H1 (cell line): ENCODE measurements around the gene FOXB1. TPM values are rescaled to one million over a fixed set of nuclear protein-coding genes. Genes with fewer than 3 reads are reported as not detected.
A peak's percentile ranks its signal among the peaks of the same experiment; 100 is the strongest.

Experiments used
- CHD2 ChIP-seq: IDR thresholded peaks from 2 replicates; pipeline ENCODE4 v1.6.1; 2012; ENCODE audit warnings: low read length, improper control_type of control experiment
- CTBP2 ChIP-seq: IDR thresholded peaks from 2 replicates; pipeline ENCODE4 v1.7.0; 2011; ENCODE audit warnings: borderline replicate concordance, mild to moderate bottlenecking, moderate library complexity, mixed read lengths, low read length; ENCODE audit not compliant: insufficient read depth, insufficient read length
- EP300 ChIP-seq, 2 experiments: IDR thresholded peaks; 1 replicate in 1 of 2; 2 replicates in 1 of 2; pipeline ENCODE4 v1.6.1; 2011 to 2012; ENCODE audit warnings: low read depth in 2 of 2, low read length in 2 of 2, mild to moderate bottlenecking in 2 of 2, borderline replicate concordance in 1 of 2, inconsistent platforms in 1 of 2, moderate library complexity in 1 of 2
- HDAC6 ChIP-seq: IDR thresholded peaks from one replicate; pipeline ENCODE4 v1.7.1; 2012; ENCODE audit warnings: low read depth, mild to moderate bottlenecking, inconsistent platforms, low read length, moderate library complexity
- JUND ChIP-seq: IDR thresholded peaks from 2 replicates; pipeline ENCODE4 v1.6.1; 2011; ENCODE audit warnings: mild to moderate bottlenecking, improper control_type of control experiment, low read length
- KDM4A ChIP-seq: IDR thresholded peaks from one replicate; pipeline ENCODE4 v1.7.1; 2012; ENCODE audit warnings: low read depth, mild to moderate bottlenecking, moderate library complexity, low read length, inconsistent platforms; ENCODE audit not compliant: severe bottlenecking
- KDM5A ChIP-seq: fragments of 200-600 bp; IDR thresholded peaks from 2 replicates; pipeline ENCODE4 v1.7.1; 2012; ENCODE audit warnings: mild to moderate bottlenecking, low read length, inconsistent platforms, mixed read lengths
- MAFK ChIP-seq: IDR thresholded peaks from 2 replicates; pipeline ENCODE4 v1.6.1; 2012; ENCODE audit warnings: low read depth, mild to moderate bottlenecking, improper control_type of control experiment, low read length
- NRF1 ChIP-seq: IDR thresholded peaks from 2 replicates; pipeline ENCODE4 v1.6.1; 2011; ENCODE audit warnings: mild to moderate bottlenecking, low read depth, low read length, improper control_type of control experiment
- PHF8 ChIP-seq: fragments of 200-600 bp; sonication (generic); conservative IDR thresholded peaks from 2 replicates; pipeline ENCODE4 v1.7.1; 2012; ENCODE audit warnings: low read depth, mild to moderate bottlenecking, inconsistent platforms, low read length, moderate library complexity
- POLR2A ChIP-seq, 2 experiments: IDR thresholded peaks; 1 replicate in 1 of 2; 2 replicates in 1 of 2; pipeline ENCODE4 v1.6.1; 2011; ENCODE audit warnings: low read depth in 2 of 2, low read length in 2 of 2, mild to moderate bottlenecking in 2 of 2; ENCODE audit errors: control extremely low read depth in 1 of 2
- RAD21 ChIP-seq, 2 experiments: IDR thresholded peaks in 1 of 2; conservative IDR thresholded peaks in 1 of 2; 2 replicates each; pipeline ENCODE4 v1.6.1; 2011; ENCODE audit warnings: low read depth in 2 of 2, low read length in 2 of 2, improper control_type of control experiment in 1 of 2, inconsistent platforms in 1 of 2, mild to moderate bottlenecking in 1 of 2, moderate library complexity in 1 of 2
- RXRA ChIP-seq: IDR thresholded peaks from 2 replicates; pipeline ENCODE4 v1.6.1; 2011; ENCODE audit warnings: low read depth, mild to moderate bottlenecking, low read length, moderate library complexity; ENCODE audit not compliant: insufficient read depth
- SP2 ChIP-seq: IDR thresholded peaks from 2 replicates; pipeline ENCODE4 v1.6.1; 2012; ENCODE audit warnings: mild to moderate bottlenecking, low read length, inconsistent platforms
- TAF1 ChIP-seq: IDR thresholded peaks from 2 replicates; pipeline ENCODE4 v1.6.1; 2011; ENCODE audit warnings: mild to moderate bottlenecking, low read depth, low read length
- TBP ChIP-seq: IDR thresholded peaks from 2 replicates; pipeline ENCODE4 v1.6.1; 2011; ENCODE audit warnings: low read depth, low read length, improper control_type of control experiment
- TEAD4 ChIP-seq: IDR thresholded peaks from 2 replicates; pipeline ENCODE4 v1.6.1; 2012; ENCODE audit warnings: low read depth, low read length, inconsistent platforms, mixed read lengths
- YY1 ChIP-seq: IDR thresholded peaks from 2 replicates; pipeline ENCODE4 v1.6.1; 2011; ENCODE audit warnings: low read depth, mild to moderate bottlenecking, low read length
- polyA plus RNA-seq, 7 experiments: library from polyadenylated mRNA; depleted of rRNA in 3 of 7; stranded (reverse) in 5 of 7; unstranded in 2 of 7; fragments of >200 nt in 5 of 7; fragments of 200-250 nt in 2 of 7; gene quantifications; 1 replicate in 5 of 7; 2 replicates in 1 of 7; 4 replicates in 1 of 7; pipeline versions ENCODE4 v1.2.1 to v1.2.3, GENCODE V29; 2011 to 2013; ENCODE audit warnings: missing spikeins in 2 of 7, mixed read lengths in 2 of 7
- total RNA-seq: library from RNA; stranded (reverse); fragmentation: NEBNext Ultra II Directional; extraction: Animal tissue kit (Norgen Biotek cat#: 25700); gene quantifications from 2 replicates; pipeline ENCODE4 v1.2.1, GENCODE V29; 2021

Gene FOXB1
- total and polyA plus RNA-seq, 2 of the 8 experiments (the other 6 are each of a cell fraction or from before 2014, with no cell fraction given), result 0.92 to 1.5 TPM

GRCh38 chr15:59994888-59995557, 9.1 kb upstream of the FOXB1 start (continued):
- TF ChIP-seq KDM4A (peak; percentile 14), POLR2A (IDR thresholded peaks at IDR 0.05; ENCODE audit: control extremely low read depth in 1 of 2, low read depth in 2 of 2, low read length in 2 of 2) (no peak), TEAD4 (peak; percentile 90), TBP (peak; percentile 48; the same call in 1 of the 2 replicates), KDM5A (no peak), RAD21 (IDR thresholded peaks at IDR 0.05 in 1 of 2, conservative IDR thresholded peaks at IDR 0.05 in 1 of 2; ENCODE audit: low read depth in 2 of 2, low read length in 2 of 2) (no peak), RXRA (no peak), PHF8 (no peak), NRF1 (no peak), YY1 (0 out of 2 replicates have a peak, but pooled peaks have one; percentile 24), CTBP2 (peak; percentile 86), EP300 (IDR thresholded peaks at IDR 0.05; ENCODE audit: borderline replicate concordance in 1 of 2, low read depth in 2 of 2, low read length in 2 of 2) (no peak), SP2 (no peak), HDAC6 (no peak), TAF1 (no peak), CHD2 (no peak), JUND (no peak), MAFK (no peak)
- TF ChIP-seq, all 59 proteins: peak for 9
